Measurements from ENCODE around the gene BLM. TPM values are rescaled to one million over a fixed set of nuclear protein-coding genes. Genes with fewer than 3 reads are reported as not detected.

The BLM gene
- total RNA-seq, 3 donors from 2014 or later = 0.33 to 7.4 (median 2.2) TPM

GRCh38 chr15:90691982-90692773, 25.0 kb upstream of the BLM start:
- no peaks in the 10 kb centered on the region for H3K9me3 ChIP-seq
- DNase-seq (ENCODE audit: low spot score in 2 of 2) = no peak
- no peak overlapping the region for H3K27ac ChIP-seq
- H3K4me1 ChIP-seq = no peaks in the 10 kb centered on the region
- no peaks in the 10 kb centered on the region for H3K27me3 ChIP-seq
- no peaks in the 10 kb centered on the region for H3K36me3 ChIP-seq
- no peak overlapping the region for H3K4me3 ChIP-seq
- TF ChIP-seq, protein P1, sequence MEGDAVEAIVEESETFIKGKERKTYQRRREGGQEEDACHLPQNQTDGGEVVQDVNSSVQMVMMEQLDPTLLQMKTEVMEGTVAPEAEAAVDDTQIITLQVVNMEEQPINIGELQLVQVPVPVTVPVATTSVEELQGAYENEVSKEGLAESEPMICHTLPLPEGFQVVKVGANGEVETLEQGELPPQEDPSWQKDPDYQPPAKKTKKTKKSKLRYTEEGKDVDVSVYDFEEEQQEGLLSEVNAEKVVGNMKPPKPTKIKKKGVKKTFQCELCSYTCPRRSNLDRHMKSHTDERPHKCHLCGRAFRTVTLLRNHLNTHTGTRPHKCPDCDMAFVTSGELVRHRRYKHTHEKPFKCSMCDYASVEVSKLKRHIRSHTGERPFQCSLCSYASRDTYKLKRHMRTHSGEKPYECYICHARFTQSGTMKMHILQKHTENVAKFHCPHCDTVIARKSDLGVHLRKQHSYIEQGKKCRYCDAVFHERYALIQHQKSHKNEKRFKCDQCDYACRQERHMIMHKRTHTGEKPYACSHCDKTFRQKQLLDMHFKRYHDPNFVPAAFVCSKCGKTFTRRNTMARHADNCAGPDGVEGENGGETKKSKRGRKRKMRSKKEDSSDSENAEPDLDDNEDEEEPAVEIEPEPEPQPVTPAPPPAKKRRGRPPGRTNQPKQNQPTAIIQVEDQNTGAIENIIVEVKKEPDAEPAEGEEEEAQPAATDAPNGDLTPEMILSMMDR (IDR thresholded peaks at IDR 0.05) = no peak
- TF ChIP-seq POLR2A (IDR thresholded peaks at IDR 0.05) (no peak), POLR2AphosphoS5 (IDR thresholded peaks at IDR 0.05) (no peak)
- intact Hi-C loops (cut with DNase I; ENCODE audit: low total_unique reads) = no loop called here

DNA sequence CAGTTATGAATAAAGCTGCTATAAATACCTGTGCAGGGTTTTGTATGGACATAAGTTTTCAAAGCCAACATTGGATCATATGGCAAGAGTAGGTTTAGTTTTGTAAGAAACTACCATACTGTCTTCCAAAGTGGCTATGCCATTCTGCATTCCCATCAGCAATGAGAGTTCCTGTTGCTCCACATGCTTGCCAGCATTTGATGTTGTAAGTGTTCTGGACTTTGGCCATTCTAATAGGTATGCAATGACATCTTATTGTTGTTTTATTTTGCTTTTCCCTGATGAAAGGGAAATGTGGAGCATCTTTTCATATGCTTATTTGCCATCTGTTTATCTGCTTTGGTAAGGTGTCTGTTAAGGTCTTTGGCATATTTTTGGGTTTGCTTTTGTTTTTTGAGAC, 22.2 kb upstream of the BLM start:
- no peak overlapping the region for H3K27ac ChIP-seq
- intact Hi-C loops (cut with DNase I; ENCODE audit: low total_unique reads) = no loop called here
- no peak overlapping the region for H3K4me3 ChIP-seq
- no peaks in the 10 kb centered on the region for H3K9me3 ChIP-seq
- DNase-seq (ENCODE audit: low spot score in 2 of 2) = no peak
- H3K4me1 ChIP-seq = no peaks in the 10 kb centered on the region
- no peaks in the 10 kb centered on the region for H3K27me3 ChIP-seq
- TF ChIP-seq POLR2A (IDR thresholded peaks at IDR 0.05) = no peak
- TF ChIP-seq, protein P1 (IDR thresholded peaks at IDR 0.05) = no peak
- TF ChIP-seq POLR2AphosphoS5 (IDR thresholded peaks at IDR 0.05) = no peak
- H3K36me3 ChIP-seq = no peaks in the 10 kb centered on the region

DNA sequence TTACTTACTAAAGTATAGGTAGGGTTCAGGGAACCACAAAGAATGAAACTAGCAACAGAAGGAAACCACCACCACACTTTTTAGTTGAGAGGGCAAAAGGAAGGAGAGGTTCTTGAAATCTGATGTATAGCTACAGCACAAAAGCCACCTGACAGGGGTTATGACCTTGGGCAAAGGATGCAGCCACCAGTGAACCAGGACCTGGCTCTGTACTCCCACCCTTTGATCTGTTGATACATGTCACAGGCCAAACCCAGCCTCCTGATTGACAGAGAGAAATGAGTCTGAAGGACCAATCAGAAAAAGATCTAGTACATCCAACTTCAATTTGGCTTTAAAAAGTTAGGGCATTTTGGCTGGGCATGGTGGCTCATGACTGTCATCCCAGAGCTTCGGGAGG, 20.0 kb upstream of the BLM start:
- Histone ChIP-seq H3K9me3 (no peaks in the 10 kb centered on the region), H3K27ac (no peak overlapping the region), H3K4me1 (no peaks in the 10 kb centered on the region), H3K27me3 (no peaks in the 10 kb centered on the region), H3K4me3 (no peak overlapping the region), H3K36me3 (no peaks in the 10 kb centered on the region)
- TF ChIP-seq POLR2A (IDR thresholded peaks at IDR 0.05) (no peak), POLR2AphosphoS5 (IDR thresholded peaks at IDR 0.05) (no peak)
- TF ChIP-seq, protein P1 (IDR thresholded peaks at IDR 0.05) = no peak
- DNase-seq (ENCODE audit: low spot score in 2 of 2) = no peak
- intact Hi-C loops (cut with DNase I; ENCODE audit: low total_unique reads) = no loop called here

GRCh38 chr15:90698629-90699028, 18.5 kb upstream of the BLM start:
- intact Hi-C loops (cut with DNase I; ENCODE audit: low total_unique reads) = no loop called here

GRCh38 chr15:90701048-90701447, 16.1 kb upstream of the BLM start:
- Histone ChIP-seq H3K36me3 (no peaks in the 10 kb centered on the region), H3K4me3 (no peak overlapping the region), H3K9me3 (peaks cover 0 to 8% of the 10 kb centered on the region in 2 donors), H3K27me3 (no peaks in the 10 kb centered on the region), H3K27ac (no peak overlapping the region), H3K4me1 (no peaks in the 10 kb centered on the region)
- TF ChIP-seq POLR2AphosphoS5 (IDR thresholded peaks at IDR 0.05) = no peak
- TF ChIP-seq, protein P1 (IDR thresholded peaks at IDR 0.05) = no peak
- no peak for TF ChIP-seq POLR2A (IDR thresholded peaks at IDR 0.05)
- no peak for DNase-seq (ENCODE audit: low spot score in 2 of 2)
- intact Hi-C loops (cut with DNase I; ENCODE audit: low total_unique reads) = no loop called here

More at GRCh38 chr15:90698629-90699028, 18.5 kb upstream of the BLM start:
- TF ChIP-seq, protein P1 (IDR thresholded peaks at IDR 0.05) = no peak
- TF ChIP-seq POLR2A (IDR thresholded peaks at IDR 0.05) = no peak
- Histone ChIP-seq H3K4me3 (no peak overlapping the region), H3K4me1 (no peaks in the 10 kb centered on the region), H3K27ac (no peak overlapping the region), H3K27me3 (no peaks in the 10 kb centered on the region), H3K9me3 (peaks cover 0 to 8% of the 10 kb centered on the region in 2 donors), H3K36me3 (no peaks in the 10 kb centered on the region)
- no peak for DNase-seq (ENCODE audit: low spot score in 2 of 2)

All from breast epithelium (tissue), 4 donors.